Epidermal melanocyte (primary cell): ENCODE results near the gene OSMR.

Source experiments
- DNase-seq: peaks from one replicate; pipeline ENCODE4 v3.0.0; 2011; ENCODE audit warnings: low spot score; ENCODE audit not compliant: insufficient read length

OSMR gene

DNA sequence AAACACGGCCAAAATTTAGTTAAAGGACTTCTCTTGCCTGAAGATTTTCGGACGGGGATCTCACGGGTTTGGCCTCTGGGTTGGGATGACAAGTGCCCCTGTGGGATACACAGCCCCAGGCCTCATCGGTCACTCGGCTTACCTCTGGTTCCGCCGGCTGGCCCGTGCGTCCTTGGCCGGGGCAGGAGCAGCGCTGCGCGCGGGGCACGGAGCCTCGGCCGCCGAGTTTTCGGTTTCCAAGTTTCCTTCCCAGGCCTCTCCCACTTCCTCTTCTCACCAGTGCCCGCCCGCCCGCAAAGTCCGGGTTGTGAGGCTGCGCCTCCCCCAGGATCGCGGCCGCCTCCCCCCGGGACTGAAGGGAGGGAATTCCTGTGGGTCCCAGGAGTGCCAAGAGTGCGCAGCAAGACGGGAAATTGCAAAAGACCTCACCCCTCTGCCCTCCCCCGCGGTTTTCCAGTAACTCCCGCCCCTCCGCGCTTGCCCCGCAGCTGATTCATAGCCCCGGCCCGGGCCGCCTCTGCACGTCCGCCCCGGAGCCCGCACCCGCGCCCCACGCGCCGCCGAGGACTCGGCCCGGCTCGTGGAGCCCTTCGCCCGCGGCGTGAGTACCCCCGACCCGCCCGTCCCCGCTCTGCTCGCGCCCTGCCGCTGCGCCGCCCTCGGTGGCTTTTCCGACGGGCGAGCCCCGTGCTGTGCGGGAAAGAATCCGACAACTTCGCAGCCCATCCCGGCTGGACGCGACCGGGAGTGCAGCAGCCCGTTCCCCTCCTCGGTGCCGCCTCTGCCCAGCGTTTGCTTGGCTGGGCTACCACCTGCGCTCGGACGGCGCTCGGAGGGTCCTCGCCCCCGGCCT, at the start of gene OSMR:
OSMR (plus strand) TSS at position 487 of the 853 bp plus-strand sequence. CDS start 23,033 bp downstream, outside the sequence.
- peak; percentile 86 for DNase-seq

- no peak for DNase-seq
Observed at GRCh38 chr5:38796742-38797108, 49.1 kb upstream of the OSMR start.

DNA sequence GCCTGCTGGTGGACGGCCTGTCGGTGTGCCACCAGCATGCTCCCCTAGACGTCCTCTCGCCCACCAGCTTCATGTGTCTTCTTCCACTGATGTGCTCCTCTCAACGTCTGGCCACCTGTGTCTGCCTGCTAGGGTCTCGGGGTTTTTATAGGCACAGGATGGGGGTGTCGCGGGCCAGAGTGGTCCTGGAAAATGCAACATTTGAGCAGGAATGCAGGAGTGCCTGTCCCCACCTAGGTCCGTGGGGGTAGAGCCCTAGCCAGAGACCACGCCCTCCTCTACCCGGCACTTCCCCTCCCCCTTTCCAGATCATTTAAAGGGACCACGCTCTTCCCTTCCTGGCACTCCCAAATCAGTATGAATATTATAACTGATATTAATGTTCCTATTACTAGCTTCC, 48.0 kb upstream of the OSMR start:
- DNase-seq: no peak

GRCh38 chr5:38799556-38800377, 46.0 kb upstream of the OSMR start:
- DNase-seq: no peak

- DNase-seq: no peak
Observed at GRCh38 chr5:38800515-38800914, 45.3 kb upstream of the OSMR start.

GRCh38 chr5:38802125-38802524, 43.7 kb upstream of the OSMR start:
- DNase-seq: no peak

DNA sequence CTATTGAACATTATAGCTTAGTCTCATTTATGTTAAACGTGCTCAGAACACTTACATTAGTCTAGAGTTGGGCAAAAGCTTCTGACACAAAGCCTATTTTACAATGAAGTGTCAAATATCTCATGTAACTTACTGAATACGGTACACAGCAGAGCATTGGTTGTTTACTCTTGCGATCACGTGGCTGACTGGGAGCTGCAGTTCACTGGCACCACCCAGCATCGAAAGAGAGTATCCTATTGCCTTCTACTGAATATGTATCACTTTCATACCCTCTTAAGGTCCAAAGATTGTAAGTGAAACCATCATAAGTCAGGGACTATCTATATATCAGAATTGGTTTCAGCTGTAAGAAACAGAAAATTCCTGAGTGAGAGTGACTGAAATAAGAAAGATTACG, 42.6 kb upstream of the OSMR start:
- no peak for DNase-seq

DNA sequence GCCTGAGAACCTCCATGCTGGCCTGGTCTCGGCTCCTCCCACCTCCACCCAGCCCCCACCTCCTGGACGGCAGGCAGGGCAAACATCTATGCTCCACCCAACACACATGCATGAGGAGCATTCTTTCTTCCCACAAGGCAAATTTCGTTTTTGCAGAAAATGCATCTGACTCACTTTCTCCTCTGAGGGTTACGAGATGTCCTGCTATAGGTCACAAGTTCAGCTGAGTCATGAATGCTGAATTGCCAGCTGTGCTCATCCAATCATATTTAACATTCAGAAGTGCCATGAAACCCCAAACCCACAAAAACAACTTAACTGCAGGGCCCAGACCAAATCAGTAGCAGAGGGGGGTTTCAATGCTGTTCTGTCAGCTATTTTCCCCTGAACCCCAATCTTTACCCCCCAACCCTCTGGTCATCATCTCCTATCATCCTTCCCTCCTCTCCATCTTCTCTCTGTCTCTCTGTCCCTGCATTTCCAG, 39.0 kb upstream of the OSMR start:
- DNase-seq: no peak

GRCh38 chr5:38807570-38808483, 38.0 kb upstream of the OSMR start:
- no peak for DNase-seq

DNA sequence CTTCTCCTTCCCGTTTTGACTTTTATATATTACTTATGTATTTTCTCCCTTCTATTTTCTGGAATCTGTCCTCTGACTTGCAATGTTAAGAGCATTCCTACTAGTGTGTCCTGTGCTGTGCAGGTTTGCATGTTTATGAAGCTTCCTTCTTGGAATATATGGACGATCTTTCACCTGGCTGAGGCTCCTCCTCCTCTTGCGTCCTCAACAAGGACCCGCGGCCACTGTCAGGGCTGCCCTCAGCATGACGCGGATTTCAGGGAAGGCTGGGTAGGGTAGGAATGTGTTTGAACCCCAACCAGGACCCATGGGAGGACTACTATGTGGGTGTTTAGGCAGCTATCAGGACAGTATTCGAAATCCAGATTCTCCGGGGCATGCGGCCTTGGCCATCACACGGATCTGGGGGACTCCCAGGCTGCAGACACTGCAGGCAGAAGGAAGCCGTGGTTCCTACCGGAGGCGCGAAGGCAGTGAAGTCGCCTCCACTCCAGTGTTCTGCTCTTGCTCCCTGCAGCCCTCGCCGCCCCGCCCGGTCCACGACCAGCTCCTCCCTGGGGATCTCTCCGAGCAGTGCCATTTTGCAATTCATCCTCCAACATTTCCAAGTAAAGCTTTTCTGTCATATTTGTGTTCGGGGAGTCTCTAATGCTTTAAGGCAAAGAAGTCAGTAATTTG, 37.0 kb upstream of the OSMR start:
- no peak for DNase-seq

DNA sequence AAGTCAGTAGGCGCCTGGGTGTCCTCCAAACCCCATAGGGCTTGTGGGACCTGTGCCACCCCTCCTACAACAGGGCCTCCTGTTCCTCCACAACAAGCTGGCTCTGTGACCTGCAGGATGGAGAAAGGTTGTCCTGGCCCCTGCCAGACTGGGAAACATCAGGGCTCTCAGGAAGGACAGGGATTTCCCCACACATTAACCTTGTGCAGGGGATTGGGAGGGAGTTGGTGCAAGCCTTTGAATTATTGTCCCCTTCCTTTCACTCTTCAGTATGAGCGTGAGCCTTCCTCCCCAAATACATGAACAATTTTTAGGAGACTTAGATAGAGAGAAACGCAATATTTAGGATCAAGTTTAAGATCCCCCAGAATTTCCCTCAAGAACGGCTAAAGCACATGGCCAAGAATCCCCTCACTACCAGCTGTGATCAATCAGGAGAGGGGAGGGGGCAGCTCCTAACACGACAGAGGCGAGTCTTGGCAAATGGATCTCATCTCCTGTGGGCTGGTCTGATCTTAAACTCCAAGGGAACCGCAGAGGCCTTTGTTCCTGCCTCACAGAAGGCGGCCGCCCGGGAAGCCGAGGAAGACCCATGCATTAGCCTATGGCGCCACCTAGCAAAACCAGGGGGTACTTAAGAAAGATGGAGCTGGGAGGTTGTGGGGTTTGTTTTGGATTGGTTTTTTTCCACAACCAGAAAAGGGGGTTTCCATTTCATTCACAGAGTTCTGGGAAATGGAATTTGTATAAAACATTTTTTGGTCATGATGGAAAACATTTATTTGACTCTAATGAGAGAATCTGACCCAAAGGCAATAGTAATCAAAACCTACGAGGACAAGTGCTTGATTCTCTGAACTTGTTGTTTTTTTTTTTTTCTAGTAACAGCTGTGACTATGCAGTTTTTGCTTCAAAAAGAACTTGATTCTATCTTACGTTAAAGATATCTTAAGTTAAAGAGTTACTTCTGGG, 36.1 kb upstream of the OSMR start:
- peak; percentile 64 for DNase-seq

DNA sequence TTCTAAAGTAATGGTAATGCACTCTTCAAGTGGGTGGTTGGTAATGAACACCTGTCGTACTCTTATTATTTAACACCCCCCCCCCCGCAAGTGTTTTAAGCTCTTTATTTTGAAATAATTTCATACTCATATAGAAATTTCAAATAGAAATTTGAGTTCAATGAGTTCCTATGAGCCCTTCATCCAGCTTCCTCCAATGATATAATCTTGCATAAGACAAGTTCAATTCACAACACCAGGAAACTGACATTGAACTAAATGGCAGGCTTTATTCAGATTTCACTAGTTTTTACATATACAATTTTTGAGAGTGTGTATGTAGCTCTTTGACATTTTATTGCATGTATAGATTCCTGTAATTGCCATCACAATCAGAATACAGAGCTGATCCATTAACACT, 30.9 kb upstream of the OSMR start:
- DNase-seq: no peak

DNA sequence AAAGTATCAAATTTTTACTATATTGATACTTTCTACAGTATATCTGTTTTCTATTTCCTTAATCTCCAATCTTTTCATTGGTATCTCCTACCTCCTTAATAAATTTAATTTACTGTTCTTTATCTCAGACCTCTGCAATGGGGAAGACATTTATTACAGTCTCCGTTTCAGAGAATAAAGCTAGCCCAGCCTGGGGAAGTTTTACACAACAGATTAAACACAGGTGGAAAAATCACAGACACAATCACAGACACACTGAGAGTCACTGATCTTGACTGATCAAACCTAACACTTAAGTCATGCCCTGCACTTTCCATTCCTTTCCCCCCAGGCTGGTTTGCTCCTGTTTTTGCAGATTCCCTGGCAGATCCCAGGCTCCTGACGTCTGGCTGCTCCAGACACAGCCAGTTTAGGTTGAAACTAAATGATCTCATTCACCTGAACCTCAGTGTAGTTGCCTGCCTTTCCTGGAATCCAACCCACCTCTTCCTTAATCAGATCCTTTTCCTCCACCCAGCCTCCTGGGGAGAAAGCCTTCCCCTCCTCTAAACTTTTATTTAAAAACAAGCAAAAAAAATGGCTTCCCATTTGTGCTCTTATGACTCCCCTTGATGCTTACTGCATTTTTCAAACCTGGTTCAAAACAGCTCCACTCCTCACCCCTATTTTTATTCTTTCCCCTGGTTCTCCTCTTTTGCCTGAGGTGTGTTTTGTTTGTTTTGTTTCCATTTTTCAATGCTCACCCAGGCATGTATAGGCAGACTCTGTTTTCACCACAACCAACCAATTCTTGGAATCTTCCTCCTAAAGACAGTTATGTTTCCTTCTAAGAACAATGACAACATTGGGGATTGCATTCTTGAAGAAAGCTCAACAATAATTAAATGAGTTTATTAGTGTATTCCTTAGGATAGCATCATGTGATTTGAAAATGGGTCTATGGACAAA, 29.5 kb upstream of the OSMR start:
- no peak for DNase-seq

- DNase-seq: no peak
Observed at GRCh38 chr5:38821679-38822078, 24.1 kb upstream of the OSMR start.

DNA sequence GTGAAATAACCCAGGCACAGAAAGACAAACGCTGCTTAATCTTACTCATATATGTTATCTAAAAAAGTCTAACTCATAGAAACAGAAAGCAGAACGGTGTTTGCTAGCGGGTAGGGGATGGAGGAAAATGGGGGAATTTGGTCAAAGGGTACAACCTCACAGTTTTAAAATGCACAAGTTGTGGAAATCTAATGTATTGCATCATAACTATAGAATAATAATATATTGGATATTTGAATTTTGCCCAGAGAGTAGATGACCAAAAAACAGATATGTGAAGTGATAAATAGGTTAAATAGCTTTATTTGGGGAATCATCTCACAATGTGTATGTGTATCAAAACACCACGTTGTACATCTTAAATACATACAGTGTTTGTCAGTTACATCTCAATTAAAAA, 22.3 kb upstream of the OSMR start:
- DNase-seq: no peak

DNA sequence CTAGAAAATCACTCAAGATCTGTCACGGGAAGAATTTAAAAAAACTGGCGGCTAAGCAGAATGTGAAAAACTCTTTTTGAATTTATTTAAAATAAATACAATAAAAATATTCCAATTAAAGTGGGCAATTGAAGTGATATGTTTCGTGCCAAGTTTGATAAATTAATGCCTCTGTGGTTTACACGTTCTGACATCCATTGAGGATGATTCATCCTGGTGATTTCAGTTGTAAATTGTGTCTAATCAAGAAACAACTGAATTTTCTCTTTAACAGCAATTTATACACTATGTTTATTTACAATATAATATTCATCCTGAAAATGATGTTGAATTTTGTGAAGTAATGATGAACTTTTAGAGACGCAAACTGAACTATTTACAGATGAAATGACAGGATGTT, 21.0 kb upstream of the OSMR start:
- DNase-seq: no peak

GRCh38 chr5:38825494-38825893, 20.3 kb upstream of the OSMR start:
- no peak for DNase-seq

DNA sequence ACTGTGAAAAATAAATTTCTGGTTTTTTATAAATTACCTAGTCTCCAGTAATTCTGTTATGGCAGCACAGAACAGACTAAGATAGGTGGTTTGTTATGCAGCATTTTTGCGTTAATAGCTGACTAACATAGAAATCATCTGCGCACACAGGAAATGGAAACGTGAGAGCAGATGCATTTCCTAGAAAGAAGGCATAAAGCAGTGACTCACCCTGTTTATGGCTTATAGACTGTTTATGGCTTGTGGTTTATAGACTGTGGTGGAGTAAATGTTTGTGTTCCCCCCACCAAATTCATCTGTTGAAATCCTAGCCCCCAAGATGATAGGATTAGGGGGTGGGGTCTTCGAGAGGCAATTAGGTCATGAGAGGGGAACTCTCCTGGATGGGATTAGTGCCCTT, 18.3 kb upstream of the OSMR start:
- DNase-seq: no peak
